Measurements from ENCODE around the gene COX6B2. TPM values are rescaled to one million over a fixed set of nuclear protein-coding genes. Genes with fewer than 3 reads are reported as not detected.

The COX6B2 gene
- total and polyA plus RNA-seq, 2 of the 13 experiments (the other 11 are each of a cell fraction or from before 2014, with no cell fraction given) = 0.21 TPM; not detected in 1

DNA sequence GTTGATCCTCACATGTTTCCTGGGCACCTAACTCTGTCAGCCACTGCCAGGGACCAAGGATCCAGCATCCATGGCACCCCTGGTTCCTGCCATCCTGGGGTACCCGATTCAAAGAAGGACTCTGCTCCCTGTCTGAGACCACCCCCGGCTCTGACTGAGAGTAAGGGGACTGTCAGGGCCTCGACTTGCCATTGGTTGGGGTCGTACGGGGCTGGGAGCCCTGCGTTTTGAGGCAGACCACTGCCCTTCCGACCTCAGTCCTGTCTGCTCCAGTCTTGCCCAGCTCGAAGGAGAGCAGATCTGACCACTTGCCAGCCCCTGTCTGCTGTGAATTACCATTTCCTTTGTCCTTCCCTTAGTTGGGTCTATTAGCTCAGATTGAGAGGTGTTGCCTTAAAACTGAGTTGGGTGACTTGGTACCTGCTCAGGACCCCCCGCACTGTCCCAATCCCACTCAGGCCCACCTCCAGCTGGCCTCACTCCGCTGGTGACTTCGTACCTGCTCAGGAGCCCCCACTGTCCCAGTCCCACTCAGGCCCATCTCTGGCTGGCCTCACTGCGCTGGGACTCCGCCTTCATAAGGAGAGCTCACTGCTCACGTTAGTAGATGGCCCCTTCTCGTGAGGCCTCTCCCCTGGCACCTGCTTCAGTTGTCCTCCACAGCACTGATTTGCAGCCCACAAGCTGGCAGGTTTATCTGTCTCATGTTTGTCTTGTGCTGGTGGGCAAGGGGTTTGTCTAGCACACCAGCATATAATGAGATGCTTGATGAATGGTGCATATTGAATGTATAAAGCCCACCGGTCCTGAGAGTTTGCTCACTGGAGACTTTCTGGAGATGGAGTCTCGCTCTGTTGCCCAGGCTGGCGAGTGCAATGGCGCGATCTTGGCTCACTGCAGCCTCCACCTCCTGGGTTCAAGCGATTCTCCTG is 35.1 kb upstream of the COX6B2 start:
- no peak overlapping the region for H2AFZ ChIP-seq (ENCODE audit: low read length)
- 90% methylated on average over 11 of the region's 21 CpGs for WGBS (ENCODE audit: low lambda C conversion rate)
- H3K9ac ChIP-seq (ENCODE audit: insufficient read depth, low read depth, low read length) = no peak overlapping the region
- H3K4me2 ChIP-seq (ENCODE audit: low read depth, low read length) = no peak overlapping the region
- no peak for FAIRE-seq
- no peak for DNase-seq (ENCODE audit: low spot score)
- intact Hi-C loops (cut with micrococcal nuclease; ENCODE audit: unreplicated experiment) = loop anchor here (5.0 kb wide), 1 partner anchor 57 kb away; no protein-coding TSS in a partner anchor
- no peak overlapping the region for H3K4me3 ChIP-seq (replicated peaks in 1 of 3; ENCODE audit: insufficient read depth in 1 of 3, low read depth in 2 of 3, low read length in 3 of 3)
- ChIA-PET POLR2A (interaction anchor here (0.6 to 9.7 kb wide), 10 partner anchors 14 to 186 kb away, joined by 3 to 62 read pairs (median 4); partner anchors contain the start of genes HSPBP1, KMT5C and UBE2S), CTCF (ENCODE audit: low intra/inter-chr PET ratio, low total read pairs) (no interaction called here)
- peaks cover 59% of the 10 kb centered on the region for H3K4me1 ChIP-seq (ENCODE audit: insufficient read depth, low read length)
- peaks cover 16 to 35% of the 10 kb centered on the region in 2 experiments for H3K36me3 ChIP-seq (replicated peaks in 1 of 2; ENCODE audit: control insufficient read depth in 1 of 2, insufficient read depth in 2 of 2, low read length in 2 of 2)
- H4K20me1 ChIP-seq (ENCODE audit: insufficient read depth, low read length) = peaks cover 48% of the 10 kb centered on the region
- H3K27ac ChIP-seq (ENCODE audit: extremely low read length, insufficient read depth, low read length) = no peak overlapping the region
- ATAC-seq = no peak
- no peaks in the 10 kb centered on the region for H3K9me3 ChIP-seq (ENCODE audit: low read length)
- no TSS peak for BruUV-seq (replicated peaks)
- H3K79me2 ChIP-seq (ENCODE audit: insufficient read depth, low read length) = peaks cover 27% of the 10 kb centered on the region
- H3K27me3 ChIP-seq (ENCODE audit: control insufficient read depth in 1 of 2, insufficient read depth in 2 of 2, low read length in 2 of 2) = no peaks in the 10 kb centered on the region; a peak in 1 of 5 replicates
- in situ Hi-C loops (cut with HindIII; ENCODE audit: extremely low pct_ligation_motif_present, low pct_unique_long_range_greater_than_20kb) = no loop called here
- 0 out of 2 replicates have a peak, but pooled peaks have one; percentile 2 for TF ChIP-seq KDM2A (CRISPR knock-in tag; IDR thresholded peaks at IDR 0.05; ENCODE audit: borderline replicate concordance, low read depth)
- TF ChIP-seq ZNF546 (CRISPR knock-in tag; conservative IDR thresholded peaks at IDR 0.05) = no peak
- no peak for TF ChIP-seq GTF3A (CRISPR knock-in tag; conservative IDR thresholded peaks at IDR 0.05)
- no peak for TF ChIP-seq RELA (CRISPR knock-in tag; IDR thresholded peaks at IDR 0.05)
- TF ChIP-seq SMAD9 (CRISPR knock-in tag; IDR thresholded peaks at IDR 0.05) = no peak
- TF ChIP-seq SALL1 (CRISPR knock-in tag; IDR thresholded peaks at IDR 0.05) = 0 out of 2 replicates have a peak, but pooled peaks have one; percentile 28
- no peak for TF ChIP-seq KMT2A (CRISPR knock-in tag; IDR thresholded peaks at IDR 0.05)
- peak in 1 of 2 experiments; percentile 37; a peak in 2 of 4 replicates for TF ChIP-seq POLR2A (IDR thresholded peaks at IDR 0.05; ENCODE audit: insufficient read depth in 1 of 2, low read depth in 2 of 2, low read length in 2 of 2)
- TF ChIP-seq, protein P1, sequence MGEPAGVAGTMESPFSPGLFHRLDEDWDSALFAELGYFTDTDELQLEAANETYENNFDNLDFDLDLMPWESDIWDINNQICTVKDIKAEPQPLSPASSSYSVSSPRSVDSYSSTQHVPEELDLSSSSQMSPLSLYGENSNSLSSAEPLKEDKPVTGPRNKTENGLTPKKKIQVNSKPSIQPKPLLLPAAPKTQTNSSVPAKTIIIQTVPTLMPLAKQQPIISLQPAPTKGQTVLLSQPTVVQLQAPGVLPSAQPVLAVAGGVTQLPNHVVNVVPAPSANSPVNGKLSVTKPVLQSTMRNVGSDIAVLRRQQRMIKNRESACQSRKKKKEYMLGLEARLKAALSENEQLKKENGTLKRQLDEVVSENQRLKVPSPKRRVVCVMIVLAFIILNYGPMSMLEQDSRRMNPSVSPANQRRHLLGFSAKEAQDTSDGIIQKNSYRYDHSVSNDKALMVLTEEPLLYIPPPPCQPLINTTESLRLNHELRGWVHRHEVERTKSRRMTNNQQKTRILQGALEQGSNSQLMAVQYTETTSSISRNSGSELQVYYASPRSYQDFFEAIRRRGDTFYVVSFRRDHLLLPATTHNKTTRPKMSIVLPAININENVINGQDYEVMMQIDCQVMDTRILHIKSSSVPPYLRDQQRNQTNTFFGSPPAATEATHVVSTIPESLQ (CRISPR knock-in tag; conservative IDR thresholded peaks at IDR 0.05) = no peak
- no peak for TF ChIP-seq ZBTB42 (CRISPR knock-in tag; IDR thresholded peaks at IDR 0.05)
- TF ChIP-seq MZF1 (CRISPR knock-in tag; IDR thresholded peaks at IDR 0.05; ENCODE audit: borderline replicate concordance) = no peak
- no peak for TF ChIP-seq SMARCE1 (IDR thresholded peaks at IDR 0.05; ENCODE audit: borderline replicate concordance)
- TF ChIP-seq POLR2AphosphoS5 (IDR thresholded peaks at IDR 0.05; ENCODE audit: low read depth, low read length) = peak; percentile 18; the same call in 1 of the 2 replicates
- TF ChIP-seq ZNF615 (CRISPR knock-in tag; IDR thresholded peaks at IDR 0.05; ENCODE audit: borderline replicate concordance) = no peak
- TF ChIP-seq ZNF317 (CRISPR knock-in tag; IDR thresholded peaks at IDR 0.05) = no peak
- TF ChIP-seq NPAS2 (CRISPR knock-in tag; IDR thresholded peaks at IDR 0.05; ENCODE audit: borderline replicate concordance) = no peak
- TF ChIP-seq PHF21A (CRISPR knock-in tag; IDR thresholded peaks at IDR 0.05) = no peak
- TF ChIP-seq RBFOX2 (IDR thresholded peaks at IDR 0.05; ENCODE audit: low read depth, low read length) = peak; percentile 68
- TF ChIP-seq SRF (IDR thresholded peaks at IDR 0.05; ENCODE audit: low read depth, low read length) = no peak
- TF ChIP-seq MAFG (CRISPR knock-in tag; IDR thresholded peaks at IDR 0.05) = no peak
- TF ChIP-seq, protein P2, sequence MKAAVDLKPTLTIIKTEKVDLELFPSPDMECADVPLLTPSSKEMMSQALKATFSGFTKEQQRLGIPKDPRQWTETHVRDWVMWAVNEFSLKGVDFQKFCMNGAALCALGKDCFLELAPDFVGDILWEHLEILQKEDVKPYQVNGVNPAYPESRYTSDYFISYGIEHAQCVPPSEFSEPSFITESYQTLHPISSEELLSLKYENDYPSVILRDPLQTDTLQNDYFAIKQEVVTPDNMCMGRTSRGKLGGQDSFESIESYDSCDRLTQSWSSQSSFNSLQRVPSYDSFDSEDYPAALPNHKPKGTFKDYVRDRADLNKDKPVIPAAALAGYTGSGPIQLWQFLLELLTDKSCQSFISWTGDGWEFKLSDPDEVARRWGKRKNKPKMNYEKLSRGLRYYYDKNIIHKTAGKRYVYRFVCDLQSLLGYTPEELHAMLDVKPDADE (CRISPR knock-in tag; IDR thresholded peaks at IDR 0.05) = no peak
- no peak for TF ChIP-seq KLF15 (CRISPR knock-in tag; IDR thresholded peaks at IDR 0.05; ENCODE audit: borderline replicate concordance)
- no peak for TF ChIP-seq NONO (IDR thresholded peaks at IDR 0.05)
- TF ChIP-seq NONO (CRISPR knock-in tag; conservative IDR thresholded peaks at IDR 0.05) = peak; percentile 43; the same call in 1 of the 2 replicates

All from HepG2 (cell line).